Measurements from ENCODE around the gene PPP1R13B.

The PPP1R13B gene

GRCh38 chr14:103739793-103740501 is 107.4 kb downstream of the PPP1R13B start:
- no peak for TF ChIP-seq CTCF (IDR thresholded peaks at IDR 0.05; ENCODE audit: extremely low read depth, missing control alignments)
- no peak for DNase-seq (ENCODE audit: low spot score)

GRCh38 chr14:103739466-103739792 is 107.9 kb downstream of the PPP1R13B start:
- no peak for TF ChIP-seq CTCF (IDR thresholded peaks at IDR 0.05; ENCODE audit: extremely low read depth, missing control alignments)
- DNase-seq (ENCODE audit: low spot score): no peak

- no peak for DNase-seq (ENCODE audit: low spot score)
- no peak for TF ChIP-seq CTCF (IDR thresholded peaks at IDR 0.05; ENCODE audit: extremely low read depth, missing control alignments)
Observed at GRCh38 chr14:103738701-103739451, 108.5 kb downstream of the PPP1R13B start.

GRCh38 chr14:103738166-103738565 is 109.2 kb downstream of the PPP1R13B start:
- no peak for TF ChIP-seq CTCF (IDR thresholded peaks at IDR 0.05; ENCODE audit: extremely low read depth, missing control alignments)
- no peak for DNase-seq (ENCODE audit: low spot score)

- DNase-seq (ENCODE audit: low spot score): no peak
- no peak for TF ChIP-seq CTCF (IDR thresholded peaks at IDR 0.05; ENCODE audit: extremely low read depth, missing control alignments)
Observed at GRCh38 chr14:103737432-103738045, 109.8 kb downstream of the PPP1R13B start.

GRCh38 chr14:103736546-103737431 is 110.6 kb downstream of the PPP1R13B start:
- no peak for DNase-seq (ENCODE audit: low spot score)
- TF ChIP-seq CTCF (IDR thresholded peaks at IDR 0.05; ENCODE audit: extremely low read depth, missing control alignments): no peak

Data from GM20000 (cell line).